Endothelial cell of umbilical vein (primary cell): ENCODE data around the gene CBX5. TPM values are rescaled to one million over a fixed set of nuclear protein-coding genes. Genes with fewer than 3 reads are reported as not detected.

Experiments used
- BruUV-seq: library from RNA; stranded (reverse); fragments of 400-500 nt; replicated peaks from 2 replicates; lab custom pipeline; 2021; lab: Mats Ljungman, UMichigan
- CTCF ChIA-PET: fragments of 300-600, 350-600 bp; sonication (Branson Sonifier 250); formaldehyde crosslinking; loops from one replicate; lab custom pipeline; 2021; ENCODE audit warnings: antibody characterized with exemption, inconsistent platforms; lab: Charles Lee
- POLR2A ChIA-PET: fragments of 300-600, 350-600 bp; sonication (Branson Sonifier 250); formaldehyde crosslinking; loops from one replicate; lab custom pipeline; 2021; ENCODE audit warnings: antibody characterized with exemption, inconsistent platforms; lab: Charles Lee
- DNase-seq: peaks from one replicate; pipeline ENCODE4 v3.0.0-alpha.2; 2011; ENCODE audit warnings: low read depth, low spot score
- FAIRE-seq: peaks from 2 replicates; lab custom pipeline; 2011; peaks lifted over from hg19 to GRCh38; lab: Jason Lieb, UNC
- H2AFZ ChIP-seq: 2 replicates; pipeline ENCODE4 v1.6.0; 2012; ENCODE audit warnings: low read depth, low read length, control low read depth, inconsistent platforms
- H3K27ac ChIP-seq: 2 replicates; pipeline ENCODE4 v1.5.1; 2011; ENCODE audit warnings: low read depth, mild to moderate bottlenecking, control low read depth, low read length, moderate library complexity; ENCODE audit not compliant: insufficient read depth
- H3K27me3 ChIP-seq, 2 experiments: 2 replicates each; pipeline versions ENCODE4 v1.6.0 to v1.6.1; 2011; ENCODE audit warnings: low read length in 2 of 2, mixed read lengths in 1 of 2; ENCODE audit not compliant: control insufficient read depth in 2 of 2, insufficient read depth in 2 of 2
- H3K36me3 ChIP-seq, 2 experiments: 2 replicates in 1 of 2; 3 replicates in 1 of 2; pipeline ENCODE4 v1.5.1; 2011; ENCODE audit warnings: low read length in 2 of 2, mild to moderate bottlenecking in 1 of 2, moderate library complexity in 1 of 2; ENCODE audit not compliant: control insufficient read depth in 2 of 2, insufficient read depth in 2 of 2; ENCODE audit errors: extremely low read depth in 1 of 2
- H3K4me1 ChIP-seq: 3 replicates; pipeline ENCODE4 v1.5.1; 2011; ENCODE audit warnings: mild to moderate bottlenecking, low read length; ENCODE audit not compliant: control insufficient read depth, insufficient read depth; ENCODE audit errors: extremely low read depth
- H3K4me2 ChIP-seq: 2 replicates; pipeline ENCODE4 v1.6.1; 2011; ENCODE audit warnings: low read length, control low read depth, mixed read lengths; ENCODE audit not compliant: insufficient read depth
- H3K4me3 ChIP-seq, 3 experiments: fragments of 200-600 bp in 1 of 3; sonication (generic), shearing (Covaris generic) in 1 of 3; replicated peaks in 1 of 3; 2 replicates each; pipeline ENCODE4 v1.5.1; 2011 to 2016; ENCODE audit warnings: control low read depth in 3 of 3, low read length in 3 of 3, mild to moderate bottlenecking in 2 of 3, inconsistent platforms in 1 of 3, low read depth in 1 of 3, moderate library complexity in 1 of 3; ENCODE audit not compliant: insufficient read depth in 1 of 3
- H3K79me2 ChIP-seq: 2 replicates; pipeline ENCODE4 v1.6.0; 2012; ENCODE audit warnings: low read length, inconsistent platforms; ENCODE audit not compliant: control insufficient read depth, insufficient read depth
- H3K9ac ChIP-seq: replicated peaks from 2 replicates; pipeline ENCODE3; 2011; ENCODE audit warnings: low read length, control low read depth; ENCODE audit not compliant: insufficient read depth; ENCODE audit errors: extremely low read depth
- H3K9me1 ChIP-seq: replicated peaks from 3 replicates; pipeline ENCODE4 v1.6.0; 2011; ENCODE audit warnings: mild to moderate bottlenecking, low read length; ENCODE audit not compliant: control insufficient read depth, insufficient read depth; ENCODE audit errors: extremely low read depth
- H3K9me3 ChIP-seq: replicated peaks from 2 replicates; pipeline ENCODE4 v1.5.1; 2012; ENCODE audit warnings: low read length, inconsistent platforms; ENCODE audit not compliant: control insufficient read depth, insufficient read depth
- H4K20me1 ChIP-seq: replicated peaks from 2 replicates; pipeline ENCODE3; 2011; ENCODE audit warnings: mild to moderate bottlenecking, low read length; ENCODE audit not compliant: control insufficient read depth, insufficient read depth; ENCODE audit errors: extremely low read depth
- CTCF ChIP-seq, 2 donors: IDR thresholded peaks; 1 replicate in 1 of 2; 2 replicates in 1 of 2; pipeline ENCODE4 v1.5.1; 2011; ENCODE audit warnings: low read length in 2 of 2, mild to moderate bottlenecking in 2 of 2, moderate library complexity in 2 of 2, control low read depth in 1 of 2, inconsistent platforms in 1 of 2, low read depth in 1 of 2; ENCODE audit not compliant: insufficient read depth in 1 of 2; ENCODE audit errors: extremely low read depth in 1 of 2
- EZH2 ChIP-seq: IDR thresholded peaks from 2 replicates; pipeline ENCODE4 v1.6.1; 2012; ENCODE audit warnings: borderline replicate concordance, low read depth, mild to moderate bottlenecking, moderate library complexity, low read length, inconsistent platforms; ENCODE audit not compliant: severe bottlenecking
- FOS ChIP-seq: IDR thresholded peaks from 2 replicates; pipeline ENCODE4 v1.6.1; 2011; ENCODE audit warnings: mild to moderate bottlenecking, low read length, moderate library complexity, borderline replicate concordance; ENCODE audit not compliant: insufficient read depth
- GATA2 ChIP-seq: IDR thresholded peaks from 2 replicates; pipeline ENCODE4 v1.7.0; 2011; ENCODE audit warnings: low read depth, mild to moderate bottlenecking, moderate library complexity, mixed read lengths, low read length; ENCODE audit not compliant: insufficient read length, insufficient read depth
- JUN ChIP-seq: IDR thresholded peaks from 2 replicates; pipeline ENCODE4 v1.6.1; 2011; ENCODE audit warnings: borderline replicate concordance, low read depth; ENCODE audit not compliant: insufficient read length, insufficient read depth
- MAX ChIP-seq: IDR thresholded peaks from 2 replicates; pipeline ENCODE4 v1.6.1; 2011; ENCODE audit not compliant: insufficient read depth, insufficient read length
- MYC ChIP-seq: IDR thresholded peaks from one replicate; pipeline ENCODE4 v1.6.1; 2011; ENCODE audit warnings: mild to moderate bottlenecking, low read depth, low read length
- POLR2A ChIP-seq: IDR thresholded peaks from 2 replicates; pipeline ENCODE4 v1.6.1; 2012; ENCODE audit warnings: low read depth, mild to moderate bottlenecking, control low read depth, low read length
- POLR2AphosphoS5 ChIP-seq: IDR thresholded peaks from 2 replicates; pipeline ENCODE4 v1.6.1; 2012; ENCODE audit warnings: low read depth, mild to moderate bottlenecking, control low read depth, low read length, moderate library complexity; ENCODE audit not compliant: insufficient read depth
- dilution Hi-C: fragments of 300-500 bp; cut with MboI; formaldehyde crosslinking; loops from one replicate; pipeline ENCODE4 v1.15.0; 2019; ENCODE audit warnings: low sequenced_read_pairs; ENCODE audit not compliant: extremely low pct_ligation_motif_present
- intact Hi-C: fragments of 100-400 bp; cut with micrococcal nuclease; formaldehyde crosslinking; loops from one replicate; pipeline ENCODE4 v1.10.0; 2022
- polyA plus RNA-seq, 4 experiments: library from polyadenylated mRNA; depleted of rRNA in 3 of 4; stranded (reverse) in 3 of 4; unstranded in 1 of 4; fragments of >200 nt; gene quantifications; 2 replicates each; pipeline versions ENCODE4 v1.2.1 to v1.2.3, GENCODE V29; 2011 to 2012; ENCODE audit warnings: missing spikeins in 1 of 4
- total RNA-seq: library from RNA; stranded (reverse); gene quantifications from 2 replicates; pipeline ENCODE4 v1.2.3, GENCODE V29; 2021

The CBX5 gene
- total and polyA plus RNA-seq, 2 donors (not counting 3 experiments of a cell fraction or from before 2014, with no cell fraction given): 22.8 to 111 TPM

GRCh38 chr12:54299515-54300224 lies 19.7 kb upstream of the CBX5 start:
- H3K36me3 ChIP-seq: no peaks in the 10 kb centered on the region
- no peak overlapping the region for H3K9ac ChIP-seq
- intact Hi-C loops (no loop called here), dilution Hi-C loops (no loop called here)
- no peak overlapping the region for H3K27ac ChIP-seq
- no peak overlapping the region for H2AFZ ChIP-seq
- no peaks in the 10 kb centered on the region for H3K79me2 ChIP-seq
- FAIRE-seq (no peak), DNase-seq (no peak)
- no peak overlapping the region for H3K4me3 ChIP-seq
- no peaks in the 10 kb centered on the region for H3K4me1 ChIP-seq
- no TSS peak for BruUV-seq
- no peaks in the 10 kb centered on the region for H3K9me1 ChIP-seq
- peaks cover 38 to 53% of the 10 kb centered on the region in 2 experiments for H3K27me3 ChIP-seq
- CTCF ChIA-PET: interaction anchor here (0.8 to 4.0 kb wide), 9 partner anchors 10 to 77 kb away, joined by 3 to 18 read pairs (median 6); partner anchors contain the start of gene COPZ1
- H4K20me1 ChIP-seq: no peaks in the 10 kb centered on the region
- no peaks in the 10 kb centered on the region for H3K9me3 ChIP-seq
- POLR2A ChIA-PET: interaction anchor here (0.5 kb wide), 1 partner anchor 9 kb away, joined by 3 read pairs; no protein-coding TSS in a partner anchor
- TF ChIP-seq POLR2A: no peak
- TF ChIP-seq POLR2AphosphoS5: no peak
- TF ChIP-seq JUN: no peak
- TF ChIP-seq GATA2: no peak
- TF ChIP-seq MYC: no peak
- TF ChIP-seq EZH2: no peak
- TF ChIP-seq CTCF (IDR thresholded peaks at IDR 0.05; ENCODE audit: extremely low read depth in 1 of 2, insufficient read depth in 1 of 2, low read depth in 1 of 2, low read length in 2 of 2): no peak
- TF ChIP-seq MAX: no peak
- no peak for TF ChIP-seq FOS
- H3K4me2 ChIP-seq: no peak overlapping the region
